Measurements from ENCODE around the gene PIR. TPM values are rescaled to one million over a fixed set of nuclear protein-coding genes. Genes with fewer than 3 reads are reported as not detected.

Gene PIR
- total and polyA plus RNA-seq, 9 donors: 8.2 to 23.7 (median 13.1) TPM

- intact Hi-C loops (cut with DNase I): loop anchor here in 2 of 4 donors (5.0 kb wide), 1 partner anchor 121 kb away; no protein-coding TSS in a partner anchor
- TF ChIP-seq POLR2A (IDR thresholded peaks at IDR 0.05) (no peak), EP300 (IDR thresholded peaks at IDR 0.05) (no peak)
- TF ChIP-seq, protein P1, sequence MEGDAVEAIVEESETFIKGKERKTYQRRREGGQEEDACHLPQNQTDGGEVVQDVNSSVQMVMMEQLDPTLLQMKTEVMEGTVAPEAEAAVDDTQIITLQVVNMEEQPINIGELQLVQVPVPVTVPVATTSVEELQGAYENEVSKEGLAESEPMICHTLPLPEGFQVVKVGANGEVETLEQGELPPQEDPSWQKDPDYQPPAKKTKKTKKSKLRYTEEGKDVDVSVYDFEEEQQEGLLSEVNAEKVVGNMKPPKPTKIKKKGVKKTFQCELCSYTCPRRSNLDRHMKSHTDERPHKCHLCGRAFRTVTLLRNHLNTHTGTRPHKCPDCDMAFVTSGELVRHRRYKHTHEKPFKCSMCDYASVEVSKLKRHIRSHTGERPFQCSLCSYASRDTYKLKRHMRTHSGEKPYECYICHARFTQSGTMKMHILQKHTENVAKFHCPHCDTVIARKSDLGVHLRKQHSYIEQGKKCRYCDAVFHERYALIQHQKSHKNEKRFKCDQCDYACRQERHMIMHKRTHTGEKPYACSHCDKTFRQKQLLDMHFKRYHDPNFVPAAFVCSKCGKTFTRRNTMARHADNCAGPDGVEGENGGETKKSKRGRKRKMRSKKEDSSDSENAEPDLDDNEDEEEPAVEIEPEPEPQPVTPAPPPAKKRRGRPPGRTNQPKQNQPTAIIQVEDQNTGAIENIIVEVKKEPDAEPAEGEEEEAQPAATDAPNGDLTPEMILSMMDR (IDR thresholded peaks at IDR 0.05): no peak
These were observed 147.2 kb downstream of the PIR start for GRCh38 chrX:15345976-15346375.

GRCh38 chrX:15344106-15344505 is 149.0 kb downstream of the PIR start:
- intact Hi-C loops (cut with DNase I): no loop called here
- H3K27ac ChIP-seq: no peak overlapping the region
- no peak for DNase-seq
- no peak for TF ChIP-seq EP300 (IDR thresholded peaks at IDR 0.05)
- no peak for TF ChIP-seq POLR2A (IDR thresholded peaks at IDR 0.05)
- TF ChIP-seq, protein P1 (IDR thresholded peaks at IDR 0.05): no peak
- no peaks in the 10 kb centered on the region for H3K27me3 ChIP-seq
- H3K36me3 ChIP-seq: no peaks in the 10 kb centered on the region
- H3K4me1 ChIP-seq (ENCODE audit: insufficient read depth): no peaks in the 10 kb centered on the region
- H3K4me3 ChIP-seq: no peak overlapping the region
- H3K9me3 ChIP-seq: no peaks in the 10 kb centered on the region

More at GRCh38 chrX:15345976-15346375, 147.2 kb downstream of the PIR start:
- Histone ChIP-seq H3K4me1 (ENCODE audit: insufficient read depth) (no peaks in the 10 kb centered on the region), H3K36me3 (no peaks in the 10 kb centered on the region), H3K27me3 (no peaks in the 10 kb centered on the region), H3K4me3 (no peak overlapping the region), H3K9me3 (no peaks in the 10 kb centered on the region), H3K27ac (no peak overlapping the region)
- WGBS, 3 donors: 65 to 80% (median 75%) methylated on average over 3 of the region's 3 CpGs
- DNase-seq: no peak

GRCh38 chrX:15343075-15343476 is 150.1 kb downstream of the PIR start:
- no peak for DNase-seq
- no peaks in the 10 kb centered on the region for H3K9me3 ChIP-seq
- H3K27ac ChIP-seq: no peak overlapping the region
- no peaks in the 10 kb centered on the region for H3K4me1 ChIP-seq (ENCODE audit: insufficient read depth)
- intact Hi-C loops (cut with DNase I): no loop called here
- TF ChIP-seq EP300 (IDR thresholded peaks at IDR 0.05) (no peak), POLR2A (IDR thresholded peaks at IDR 0.05) (no peak)
- TF ChIP-seq, protein P1 (IDR thresholded peaks at IDR 0.05): no peak
- H3K4me3 ChIP-seq: no peak overlapping the region
- 51 to 60% (median 56%) methylated on average over 5 of the region's 5 CpGs for WGBS, 3 donors
- H3K36me3 ChIP-seq: no peaks in the 10 kb centered on the region
- no peaks in the 10 kb centered on the region for H3K27me3 ChIP-seq

GRCh38 chrX:15340867-15341266 is 152.3 kb downstream of the PIR start:
- no peak for DNase-seq
- WGBS, 3 donors: 79 to 91% (median 90%) methylated on average over 2 of the region's 2 CpGs
- Histone ChIP-seq H3K4me3 (no peak overlapping the region), H3K9me3 (no peaks in the 10 kb centered on the region), H3K27me3 (no peaks in the 10 kb centered on the region), H3K36me3 (no peaks in the 10 kb centered on the region), H3K27ac (no peak overlapping the region), H3K4me1 (ENCODE audit: insufficient read depth) (no peaks in the 10 kb centered on the region)
- TF ChIP-seq, protein P1 (IDR thresholded peaks at IDR 0.05): no peak
- TF ChIP-seq EP300 (IDR thresholded peaks at IDR 0.05): no peak
- no peak for TF ChIP-seq POLR2A (IDR thresholded peaks at IDR 0.05)
- intact Hi-C loops (cut with DNase I): no loop called here

Measured in ovary (tissue), 9 donors.